Dendritic cell treated with granulocyte-macrophage colony-stimulating factor and Interleukin-4, amounts not matched to agents 40 ng/mL and 50 ng/mL, for 4 days (primary cell): ENCODE measurements around the gene FGF12.

ENCODE experiments used
- H3K27ac Mint-ChIP-seq: one replicate; pipeline ENCODE4 v1.8.0; 2022; ENCODE audit warnings: mild to moderate bottlenecking, mixed read lengths
- H3K27me3 Mint-ChIP-seq: one replicate; pipeline ENCODE4 v1.8.0; 2022; ENCODE audit warnings: mild to moderate bottlenecking, mixed read lengths
- H3K36me3 Mint-ChIP-seq: one replicate; pipeline ENCODE4 v1.8.0; 2022; ENCODE audit warnings: low read depth, mixed read lengths
- H3K4me1 Mint-ChIP-seq: one replicate; pipeline ENCODE4 v1.8.0; 2022; ENCODE audit warnings: low read depth, mixed read lengths
- H3K4me3 Mint-ChIP-seq: one replicate; pipeline ENCODE4 v1.8.0; 2022; ENCODE audit warnings: mild to moderate bottlenecking, moderate library complexity, mixed read lengths
- H3K9me3 Mint-ChIP-seq: one replicate; pipeline ENCODE4 v1.8.0; 2022; ENCODE audit warnings: mixed read lengths
- intact Hi-C: fragments of 100-400 bp; cut with micrococcal nuclease; formaldehyde crosslinking; loops from one replicate; pipeline ENCODE4 v1.15.0; 2022

FGF12 gene

GRCh38 chr3:192482391-192482790 is 244.9 kb downstream of the FGF12 start:
- intact Hi-C loops = no loop called here
- Mint-ChIP-seq H3K9me3 (no peaks in the 10 kb centered on the region), H3K4me3 (no peak overlapping the region), H3K27ac (no peak overlapping the region), H3K4me1 (no peaks in the 10 kb centered on the region), H3K27me3 (no peaks in the 10 kb centered on the region), H3K36me3 (no peaks in the 10 kb centered on the region)

- no peak overlapping the region for H3K4me3 Mint-ChIP-seq
- no peaks in the 10 kb centered on the region for H3K9me3 Mint-ChIP-seq
- no peaks in the 10 kb centered on the region for H3K36me3 Mint-ChIP-seq
- intact Hi-C loops = no loop called here
- H3K27ac Mint-ChIP-seq = no peak overlapping the region
- no peaks in the 10 kb centered on the region for H3K27me3 Mint-ChIP-seq
- no peaks in the 10 kb centered on the region for H3K4me1 Mint-ChIP-seq
These were observed 245.7 kb downstream of the FGF12 start for GRCh38 chr3:192481638-192482037.

GRCh38 chr3:192467230-192468140 is 259.9 kb downstream of the FGF12 start:
- H3K36me3 Mint-ChIP-seq = no peaks in the 10 kb centered on the region
- no peaks in the 10 kb centered on the region for H3K4me1 Mint-ChIP-seq
- H3K27ac Mint-ChIP-seq = no peak overlapping the region
- intact Hi-C loops = loop anchor here (5.0 kb wide), 2 partner anchors 335 to 1105 kb away; no protein-coding TSS in a partner anchor
- H3K27me3 Mint-ChIP-seq = peaks cover 4% of the 10 kb centered on the region
- H3K4me3 Mint-ChIP-seq = no peak overlapping the region
- no peaks in the 10 kb centered on the region for H3K9me3 Mint-ChIP-seq

- Mint-ChIP-seq H3K36me3 (no peaks in the 10 kb centered on the region), H3K27ac (no peak overlapping the region), H3K9me3 (no peaks in the 10 kb centered on the region), H3K27me3 (peaks cover 9% of the 10 kb centered on the region), H3K4me3 (no peak overlapping the region), H3K4me1 (no peaks in the 10 kb centered on the region)
- intact Hi-C loops = loop anchor here (10.0 kb wide), 1 partner anchor 1564 kb away; no protein-coding TSS in a partner anchor
These were observed 278.3 kb downstream of the FGF12 start for GRCh38 chr3:192449036-192449435.

GRCh38 chr3:192445770-192446644 is 281.3 kb downstream of the FGF12 start:
- peaks cover 9% of the 10 kb centered on the region for H3K27me3 Mint-ChIP-seq
- H3K9me3 Mint-ChIP-seq = no peaks in the 10 kb centered on the region
- no peak overlapping the region for H3K27ac Mint-ChIP-seq
- H3K36me3 Mint-ChIP-seq = no peaks in the 10 kb centered on the region
- intact Hi-C loops = loop anchor here (2.0 to 10.0 kb wide), 2 partner anchors 257 to 1561 kb away; no protein-coding TSS in a partner anchor
- no peak overlapping the region for H3K4me3 Mint-ChIP-seq
- H3K4me1 Mint-ChIP-seq = no peaks in the 10 kb centered on the region

- intact Hi-C loops = loop anchor here (2.0 to 10.0 kb wide), 3 partner anchors 256 to 1560 kb away; no protein-coding TSS in a partner anchor
- no peaks in the 10 kb centered on the region for H3K36me3 Mint-ChIP-seq
- H3K27ac Mint-ChIP-seq = no peak overlapping the region
- no peaks in the 10 kb centered on the region for H3K4me1 Mint-ChIP-seq
- no peak overlapping the region for H3K4me3 Mint-ChIP-seq
- no peaks in the 10 kb centered on the region for H3K9me3 Mint-ChIP-seq
- peaks cover 9% of the 10 kb centered on the region for H3K27me3 Mint-ChIP-seq
These were observed 282.6 kb downstream of the FGF12 start for GRCh38 chr3:192444791-192445106.

- Mint-ChIP-seq H3K36me3 (no peaks in the 10 kb centered on the region), H3K4me1 (no peaks in the 10 kb centered on the region), H3K9me3 (no peaks in the 10 kb centered on the region), H3K27me3 (peaks cover 7% of the 10 kb centered on the region), H3K27ac (no peak overlapping the region), H3K4me3 (no peak overlapping the region)
- intact Hi-C loops = loop anchor here (2.0 to 10.0 kb wide), 3 partner anchors 255 to 1559 kb away; no protein-coding TSS in a partner anchor
These were observed 283.1 kb downstream of the FGF12 start for GRCh38 chr3:192444096-192444790.

- no peaks in the 10 kb centered on the region for H3K27me3 Mint-ChIP-seq
- no peaks in the 10 kb centered on the region for H3K36me3 Mint-ChIP-seq
- no peaks in the 10 kb centered on the region for H3K9me3 Mint-ChIP-seq
- intact Hi-C loops = no loop called here
- H3K27ac Mint-ChIP-seq = no peak overlapping the region
- no peaks in the 10 kb centered on the region for H3K4me1 Mint-ChIP-seq
- H3K4me3 Mint-ChIP-seq = no peak overlapping the region
These were observed 292.1 kb downstream of the FGF12 start for GRCh38 chr3:192435241-192435640.

- H3K27ac Mint-ChIP-seq = no peak overlapping the region
- H3K4me1 Mint-ChIP-seq = no peaks in the 10 kb centered on the region
- H3K27me3 Mint-ChIP-seq = peaks cover 1% of the 10 kb centered on the region
- H3K9me3 Mint-ChIP-seq = no peaks in the 10 kb centered on the region
- no peaks in the 10 kb centered on the region for H3K36me3 Mint-ChIP-seq
- no peak overlapping the region for H3K4me3 Mint-ChIP-seq
- intact Hi-C loops = no loop called here
These were observed 293.2 kb downstream of the FGF12 start for GRCh38 chr3:192434186-192434585.

GRCh38 chr3:192433704-192434103 is 293.6 kb downstream of the FGF12 start:
- intact Hi-C loops = no loop called here
- Mint-ChIP-seq H3K27ac (no peak overlapping the region), H3K36me3 (no peaks in the 10 kb centered on the region), H3K9me3 (no peaks in the 10 kb centered on the region), H3K4me1 (no peaks in the 10 kb centered on the region), H3K4me3 (no peak overlapping the region), H3K27me3 (peaks cover 1% of the 10 kb centered on the region)

- no peak overlapping the region for H3K4me3 Mint-ChIP-seq
- intact Hi-C loops = loop anchor here (5.0 kb wide), 1 partner anchor 236 kb away; no protein-coding TSS in a partner anchor
- H3K9me3 Mint-ChIP-seq = no peaks in the 10 kb centered on the region
- H3K27ac Mint-ChIP-seq = no peak overlapping the region
- no peaks in the 10 kb centered on the region for H3K36me3 Mint-ChIP-seq
- H3K27me3 Mint-ChIP-seq = no peaks in the 10 kb centered on the region
- no peaks in the 10 kb centered on the region for H3K4me1 Mint-ChIP-seq
These were observed 304.4 kb downstream of the FGF12 start for GRCh38 chr3:192422997-192423342.

- no peaks in the 10 kb centered on the region for H3K36me3 Mint-ChIP-seq
These were observed 304.9 kb downstream of the FGF12 start for GRCh38 chr3:192422321-192422996.

GRCh38 chr3:192419312-192419711 is 308.0 kb downstream of the FGF12 start:
- H3K4me3 Mint-ChIP-seq = no peak overlapping the region
- H3K36me3 Mint-ChIP-seq = no peaks in the 10 kb centered on the region

More at GRCh38 chr3:192422321-192422996, 304.9 kb downstream of the FGF12 start:
- H3K9me3 Mint-ChIP-seq = no peaks in the 10 kb centered on the region
- no peaks in the 10 kb centered on the region for H3K4me1 Mint-ChIP-seq
- intact Hi-C loops = loop anchor here (5.0 kb wide), 1 partner anchor 235 kb away; no protein-coding TSS in a partner anchor
- H3K4me3 Mint-ChIP-seq = no peak overlapping the region
- H3K27me3 Mint-ChIP-seq = no peaks in the 10 kb centered on the region
- H3K27ac Mint-ChIP-seq = no peak overlapping the region

More at GRCh38 chr3:192419312-192419711, 308.0 kb downstream of the FGF12 start:
- Mint-ChIP-seq H3K27ac (no peak overlapping the region), H3K4me1 (no peaks in the 10 kb centered on the region), H3K27me3 (no peaks in the 10 kb centered on the region), H3K9me3 (no peaks in the 10 kb centered on the region)
- intact Hi-C loops = no loop called here
